GM19238 (cell line): ENCODE data around the gene CTTNBP2.
"Not testable (repeated sequence)": the region's sequence is repeated elsewhere in the genome, so short reads cannot be mapped to it uniquely, and the experiment has no call there.

Experiments
- DNase-seq: peaks from one replicate; pipeline ENCODE4 v3.0.0; 2011; ENCODE audit warnings: low spot score; ENCODE audit not compliant: insufficient read length

Gene CTTNBP2

DNA sequence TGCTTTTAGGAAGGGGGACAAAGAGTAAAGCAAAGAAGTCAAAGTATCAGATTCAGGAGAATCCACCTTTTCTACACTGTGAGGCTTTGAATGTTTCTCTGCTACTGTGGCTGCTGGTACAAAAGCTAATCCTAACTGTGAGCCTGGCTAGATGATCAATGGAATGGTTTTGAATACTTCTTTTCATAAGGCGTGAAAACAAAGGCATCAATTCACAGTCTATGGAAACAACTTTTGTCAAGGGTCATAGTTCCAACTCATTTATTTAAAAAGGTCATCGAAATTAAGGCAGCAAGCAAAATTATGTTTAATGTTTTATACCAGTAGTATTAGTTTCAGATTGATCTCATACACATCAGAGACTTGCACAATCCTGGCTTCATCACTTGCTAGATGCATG lies 118.1 kb downstream of the CTTNBP2 start:
- DNase-seq = no peak

DNA sequence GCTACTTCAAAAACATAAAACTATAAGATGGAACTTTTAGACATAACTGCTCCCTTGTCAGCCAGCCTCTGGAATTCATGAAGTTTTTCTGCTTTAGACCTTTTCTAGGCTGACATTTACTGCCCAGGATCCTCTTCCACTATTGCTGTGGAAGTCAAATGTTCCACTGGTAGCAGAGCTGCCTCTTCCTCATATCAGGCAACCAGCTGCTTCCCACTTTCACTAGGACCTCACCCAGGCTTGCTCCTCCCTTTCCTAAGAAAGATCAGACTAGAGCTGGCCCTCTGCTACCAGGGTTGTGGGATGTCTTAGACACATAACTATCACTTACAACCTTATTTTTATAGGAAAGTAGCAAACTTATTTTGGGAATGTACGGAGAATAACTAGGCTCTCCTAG lies 121.5 kb downstream of the CTTNBP2 start:
- no peak for DNase-seq

DNA sequence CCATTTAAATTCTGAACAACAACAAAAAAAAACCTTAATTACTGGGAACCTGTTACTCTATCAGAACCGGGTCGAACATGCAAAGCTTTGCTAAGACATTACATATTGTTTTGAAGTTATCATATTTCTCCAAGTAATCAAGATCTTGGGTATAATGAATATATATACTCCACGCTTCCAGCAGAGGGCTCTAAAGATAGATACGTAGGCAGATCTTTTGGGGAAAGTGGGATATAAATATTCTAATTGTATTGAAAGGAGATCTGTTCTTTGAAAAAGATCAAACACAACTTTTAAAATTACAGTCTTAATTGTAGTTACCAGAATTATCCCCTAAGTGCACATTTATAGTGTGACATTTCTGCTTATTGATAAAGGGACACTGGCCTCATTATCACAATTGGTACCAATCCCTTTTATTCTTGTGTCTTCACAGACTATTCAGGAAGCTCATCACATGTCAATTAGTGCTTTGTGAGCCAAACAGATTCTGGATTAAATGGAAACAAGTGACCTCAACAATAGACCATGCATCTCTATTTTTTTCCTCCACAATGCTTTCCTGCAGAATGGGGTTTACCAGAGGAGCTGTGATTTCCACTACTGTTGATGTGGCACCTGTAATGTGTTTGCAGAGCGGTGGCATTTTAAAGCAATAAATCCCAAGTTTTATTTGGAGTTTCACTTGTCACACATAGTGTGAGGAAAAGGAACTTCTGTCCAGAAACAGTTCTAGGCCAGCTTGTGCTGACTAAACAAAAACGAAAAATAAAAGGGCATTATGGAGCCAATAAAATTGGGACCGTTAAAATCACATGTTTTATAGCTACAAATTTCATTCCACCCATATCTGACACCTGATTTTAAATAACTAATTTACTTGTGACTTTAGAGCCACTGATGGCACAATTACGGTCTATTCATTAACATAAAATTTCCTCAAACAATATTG lies 122.4 kb downstream of the CTTNBP2 start:
- DNase-seq = no peak

- DNase-seq = no peak
These were observed 131.3 kb downstream of the CTTNBP2 start for GRCh38 chr7:117741962-117742361.

DNA sequence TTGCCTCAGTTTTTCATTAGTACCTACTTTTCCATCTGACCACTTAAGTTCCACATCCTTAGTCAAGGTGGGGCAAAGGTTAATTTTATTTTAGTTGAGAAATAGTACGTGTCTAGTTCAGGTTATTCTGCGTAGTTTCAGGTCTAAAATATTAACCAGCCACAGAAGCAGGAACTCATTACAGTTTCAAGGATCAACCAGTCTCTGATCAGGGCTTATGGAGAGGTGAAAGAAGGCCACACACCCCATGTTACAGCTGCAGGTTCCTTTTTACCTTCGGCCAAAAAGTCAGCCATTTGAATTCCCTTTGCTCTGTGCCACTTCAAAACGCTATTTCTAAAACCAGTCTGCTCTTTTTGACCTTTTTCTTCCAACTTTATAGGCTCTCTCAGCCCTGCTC lies 134.2 kb downstream of the CTTNBP2 start:
- DNase-seq = no peak

- no peak for DNase-seq
These were observed 135.3 kb downstream of the CTTNBP2 start for GRCh38 chr7:117737926-117738325.

- DNase-seq = peak; percentile 5
These were observed 141.8 kb downstream of the CTTNBP2 start for GRCh38 chr7:117731455-117731854.

DNA sequence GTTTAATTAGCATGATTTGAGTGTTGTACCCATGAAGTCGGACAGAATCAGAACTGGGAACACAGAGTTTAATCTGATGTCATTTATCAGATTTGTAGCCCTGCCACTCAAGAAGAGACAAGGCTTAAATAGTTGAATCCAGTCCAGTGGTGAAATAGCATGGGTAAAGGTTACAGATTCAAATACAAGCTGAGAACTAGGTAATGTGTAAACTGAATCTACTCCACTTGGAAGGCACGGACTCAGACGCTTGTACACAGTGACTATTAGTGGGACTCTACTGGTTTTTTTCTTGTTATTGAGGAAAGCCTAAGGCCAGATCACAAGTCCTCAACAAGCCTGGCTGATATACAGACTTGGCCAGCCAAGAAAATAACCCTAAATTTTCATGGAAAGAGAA lies 142.9 kb downstream of the CTTNBP2 start:
- no peak for DNase-seq

DNA sequence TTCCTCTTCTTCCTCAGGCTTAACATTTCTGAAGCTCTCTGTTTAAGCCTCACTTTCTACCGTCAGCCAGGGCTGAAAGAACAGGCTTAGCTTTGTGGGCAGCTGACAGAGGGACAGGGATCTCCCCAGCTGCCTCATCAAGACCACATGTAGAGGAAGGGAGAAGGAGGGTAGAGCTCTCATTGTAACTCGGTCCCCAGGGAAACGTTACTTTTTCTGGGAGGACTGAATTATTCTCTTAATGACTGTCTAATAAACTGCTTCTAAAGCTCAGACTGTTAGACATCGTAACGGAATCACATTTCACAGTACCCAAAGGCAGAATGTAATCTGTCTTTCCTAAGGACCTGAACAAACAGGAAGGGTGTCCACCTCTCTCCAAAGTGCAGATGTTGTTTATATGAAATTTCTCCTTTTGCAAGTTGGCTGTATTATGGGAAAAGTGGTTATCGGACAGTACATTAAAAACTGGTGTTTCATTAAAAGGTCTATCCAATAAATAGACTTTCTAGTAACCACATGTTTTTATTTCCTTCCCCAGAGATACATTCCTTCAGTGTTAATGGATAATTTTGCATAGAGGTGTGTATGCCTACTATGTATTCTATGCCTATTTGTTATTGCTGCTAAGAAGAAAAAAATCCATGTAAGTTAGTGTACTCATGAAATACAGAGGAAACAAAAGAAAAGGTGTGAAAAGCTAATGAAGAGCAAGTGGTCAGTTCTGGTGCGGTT lies 144.2 kb downstream of the CTTNBP2 start:
- DNase-seq = no peak

GRCh38 chr7:117724898-117725297 lies 148.3 kb downstream of the CTTNBP2 start:
- DNase-seq = no peak

GRCh38 chr7:117719377-117719776 lies 153.9 kb downstream of the CTTNBP2 start:
- no peak for DNase-seq

- no peak for DNase-seq
These were observed 155.0 kb downstream of the CTTNBP2 start for GRCh38 chr7:117718116-117718835.

DNA sequence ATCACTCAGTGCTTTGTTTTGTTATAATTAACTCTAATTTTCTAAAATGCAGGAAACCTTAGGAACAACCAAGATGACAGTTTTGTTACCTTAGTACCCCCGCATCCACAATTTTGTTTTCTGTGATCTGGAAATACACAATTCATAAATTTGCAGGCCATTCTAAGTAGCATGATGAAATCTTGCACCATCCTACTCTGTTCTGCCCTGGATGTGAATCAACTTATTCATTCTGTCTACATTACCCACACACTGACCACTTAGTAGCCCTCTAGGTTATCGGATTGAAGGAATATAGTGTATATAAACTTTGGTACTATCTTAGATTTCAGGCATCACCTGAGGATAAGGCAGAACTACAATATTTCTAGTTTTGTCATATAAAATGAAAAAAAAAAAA lies 155.9 kb downstream of the CTTNBP2 start:
- DNase-seq = no peak

GRCh38 chr7:117716707-117717299 lies 156.4 kb downstream of the CTTNBP2 start:
- DNase-seq = no peak

DNA sequence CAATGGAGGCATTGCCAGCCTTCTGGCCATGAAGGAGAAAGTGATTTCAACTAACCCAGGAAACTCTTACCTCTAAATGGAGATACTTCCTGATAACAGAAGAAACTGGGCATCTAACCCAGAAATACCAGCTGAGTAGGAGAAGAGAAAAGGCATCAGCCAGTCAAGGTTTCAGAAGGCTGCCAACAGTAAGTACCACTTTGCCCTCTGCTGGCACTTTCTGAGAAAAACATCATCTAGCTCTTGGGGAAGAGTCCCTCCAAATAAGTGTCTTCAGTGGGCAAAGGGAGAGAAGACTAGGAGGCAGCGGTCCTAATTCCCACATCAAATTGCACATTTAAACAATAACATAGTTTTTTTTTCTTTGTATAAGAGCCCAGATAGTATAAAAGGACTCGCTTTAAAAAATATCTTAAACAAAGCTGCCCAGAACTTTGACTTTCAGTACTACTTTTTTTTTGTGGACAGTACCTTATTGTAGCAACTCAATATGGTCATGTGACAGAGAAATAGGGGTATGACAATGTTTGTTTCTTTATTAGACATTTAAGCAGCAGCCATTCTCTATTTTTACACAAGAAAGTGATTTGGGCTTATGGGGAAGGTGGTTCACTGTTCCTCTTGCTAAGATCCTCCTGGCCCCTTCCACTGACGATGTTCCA lies 157.3 kb downstream of the CTTNBP2 start:
- peak; percentile 5 for DNase-seq

DNA sequence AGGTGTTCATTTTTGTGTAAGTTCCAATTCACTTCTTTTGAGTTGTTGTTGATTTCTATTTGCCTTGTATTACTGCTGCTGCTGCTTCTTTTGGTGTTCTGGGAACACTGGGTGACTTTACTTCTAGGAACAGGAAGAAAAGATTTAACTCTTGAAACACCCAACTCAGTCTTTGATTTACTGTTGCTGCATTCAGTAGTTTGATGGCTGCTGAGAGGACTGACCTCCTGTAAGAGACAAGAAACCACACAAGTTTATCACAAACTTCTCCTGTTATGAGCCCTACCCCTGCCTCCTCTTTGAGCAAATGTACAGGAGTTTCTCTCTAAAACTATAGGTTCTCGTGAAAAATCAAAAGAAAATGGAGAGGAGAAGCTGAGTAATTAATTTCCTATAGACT lies 161.7 kb downstream of the CTTNBP2 start:
- no peak for DNase-seq

- not testable (repeated sequence) for DNase-seq
These were observed 165.1 kb downstream of the CTTNBP2 start for GRCh38 chr7:117708173-117708572.

- no peak for DNase-seq
These were observed 166.2 kb downstream of the CTTNBP2 start for GRCh38 chr7:117707080-117707479.

DNA sequence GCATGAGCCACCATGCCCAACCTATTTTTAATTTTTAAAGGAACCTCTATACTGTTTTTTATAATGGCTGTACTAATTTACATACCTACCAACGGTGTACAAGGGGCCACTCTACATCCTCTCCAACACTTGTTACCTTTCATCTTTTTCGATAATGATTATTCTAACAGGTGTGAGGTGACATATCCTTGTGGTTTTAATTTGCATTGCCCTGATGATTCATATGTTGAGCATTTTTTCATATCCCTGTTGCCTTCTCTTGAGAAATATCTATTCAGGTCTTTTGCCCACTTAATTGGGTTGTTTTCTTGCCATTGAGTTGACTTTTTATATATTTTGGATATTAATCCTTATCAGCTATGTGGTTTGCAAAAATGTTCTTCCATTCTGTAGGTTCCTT lies 167.0 kb downstream of the CTTNBP2 start:
- DNase-seq = no peak

GRCh38 chr7:117705630-117706029 lies 167.6 kb downstream of the CTTNBP2 start:
- no peak for DNase-seq

- no peak for DNase-seq
These were observed 169.2 kb downstream of the CTTNBP2 start for GRCh38 chr7:117704063-117704462.
